Fibroblast of lung (primary cell): ENCODE measurements around the gene CPA4.

Experiments
- CTCF ChIP-seq, 2 donors: IDR thresholded peaks in 1 of 2; conservative IDR thresholded peaks in 1 of 2; 1 replicate in 1 of 2; 2 replicates in 1 of 2; pipeline ENCODE4 v1.5.1; 2011 to 2012; ENCODE audit warnings: low read length in 2 of 2, control low read depth in 1 of 2, inconsistent platforms in 1 of 2, low read depth in 1 of 2, mild to moderate bottlenecking in 1 of 2
- EZH2 ChIP-seq: IDR thresholded peaks from 2 replicates; pipeline ENCODE4 v1.5.1; 2012; ENCODE audit warnings: low read length, control low read depth, mild to moderate bottlenecking; ENCODE audit errors: missing control alignments

- TF ChIP-seq CTCF (conservative IDR thresholded peaks at IDR 0.05 in 1 of 2, IDR thresholded peaks at IDR 0.05 in 1 of 2; ENCODE audit: low read depth in 1 of 2, low read length in 2 of 2) (no peak), EZH2 (no peak)
Observed at GRCh38 chr7:130345725-130346124, 52.8 kb downstream of the CPA4 start.
